ENCODE data around the gene AEN.
"Not testable (repeated sequence)": the region's sequence is repeated elsewhere in the genome, so short reads cannot be mapped to it uniquely, and the experiment has no call there.

AEN gene

GRCh38 chr15:88630798-88631463 is 9.8 kb downstream of the AEN start:
- DNase-seq (ENCODE audit: low read depth), result no peak

- DNase-seq (ENCODE audit: low read depth), result no peak
These were observed 10.4 kb downstream of the AEN start for GRCh38 chr15:88631464-88632028.

GRCh38 chr15:88632797-88633196 is 11.7 kb downstream of the AEN start:
- DNase-seq (ENCODE audit: low read depth), result not testable (repeated sequence)

- DNase-seq (ENCODE audit: low read depth), result no peak
These were observed 13.3 kb downstream of the AEN start for GRCh38 chr15:88634449-88634848.

GRCh38 chr15:88635318-88635717 is 14.2 kb downstream of the AEN start:
- no peak for DNase-seq (ENCODE audit: low read depth)

GRCh38 chr15:88636050-88636449 is 14.9 kb downstream of the AEN start:
- no peak for DNase-seq (ENCODE audit: low read depth)

- DNase-seq (ENCODE audit: low read depth), result peak; percentile 41
These were observed 15.5 kb downstream of the AEN start for GRCh38 chr15:88636654-88637053.

- DNase-seq (ENCODE audit: low read depth), result no peak
These were observed 16.3 kb downstream of the AEN start for GRCh38 chr15:88637436-88637835.

GRCh38 chr15:88637841-88638625 is 16.9 kb downstream of the AEN start:
- no peak for DNase-seq (ENCODE audit: low read depth)

- peak; percentile 98 for DNase-seq (ENCODE audit: low read depth)
These were observed 17.7 kb downstream of the AEN start, which contains the start of gene ISG20 for GRCh38 chr15:88638626-88639372. Gene ISG20, plus strand, starts transcription at chr15:88639016. Its CDS starts 351 bp downstream, at chr15:88639367.

- no peak for DNase-seq (ENCODE audit: low read depth)
These were observed 20.9 kb downstream of the AEN start for GRCh38 chr15:88641959-88642452.

GRCh38 chr15:88642514-88642913 is 21.4 kb downstream of the AEN start:
- DNase-seq (ENCODE audit: low read depth), result not testable (repeated sequence)

GRCh38 chr15:88644741-88645140 is 23.6 kb downstream of the AEN start:
- DNase-seq (ENCODE audit: low read depth), result no peak

GRCh38 chr15:88645171-88646087 is 24.3 kb downstream of the AEN start:
- DNase-seq (ENCODE audit: low read depth), result no peak

GRCh38 chr15:88646088-88646405 is 24.9 kb downstream of the AEN start:
- DNase-seq (ENCODE audit: low read depth), result no peak

- DNase-seq (ENCODE audit: low read depth), result no peak
These were observed 25.8 kb downstream of the AEN start for GRCh38 chr15:88646951-88647350.

GRCh38 chr15:88647351-88648105 is 26.4 kb downstream of the AEN start:
- no peak for DNase-seq (ENCODE audit: low read depth)

- peak; percentile 62 for DNase-seq (ENCODE audit: low read depth)
These were observed 27.4 kb downstream of the AEN start for GRCh38 chr15:88648357-88649214.

GRCh38 chr15:88649286-88649733 is 28.2 kb downstream of the AEN start:
- peak; percentile 97 for DNase-seq (ENCODE audit: low read depth)
